ENCODE data around the gene MAPK4.

Gene MAPK4

DNA sequence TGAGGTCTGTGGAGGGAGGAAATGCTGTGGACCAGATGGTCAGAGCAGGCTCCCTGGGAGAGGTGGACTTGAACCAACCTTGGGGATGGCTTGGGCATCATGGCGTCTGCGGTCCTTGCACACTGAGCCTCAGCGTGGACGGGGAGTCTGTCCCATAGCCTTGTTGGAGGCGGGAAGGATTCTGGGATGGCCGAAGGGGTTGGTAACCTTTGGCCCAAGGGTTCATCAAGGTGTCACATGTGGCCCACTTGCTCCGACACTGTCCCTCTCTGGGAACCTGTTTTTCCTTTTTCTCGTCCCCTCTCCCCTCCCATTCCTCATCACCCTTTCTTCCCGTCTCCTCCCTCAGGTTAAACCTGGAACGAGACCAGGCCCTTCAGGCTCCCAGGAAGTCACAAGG lies 66.4 kb downstream of the MAPK4 start:
- no peak for DNase-seq

DNA sequence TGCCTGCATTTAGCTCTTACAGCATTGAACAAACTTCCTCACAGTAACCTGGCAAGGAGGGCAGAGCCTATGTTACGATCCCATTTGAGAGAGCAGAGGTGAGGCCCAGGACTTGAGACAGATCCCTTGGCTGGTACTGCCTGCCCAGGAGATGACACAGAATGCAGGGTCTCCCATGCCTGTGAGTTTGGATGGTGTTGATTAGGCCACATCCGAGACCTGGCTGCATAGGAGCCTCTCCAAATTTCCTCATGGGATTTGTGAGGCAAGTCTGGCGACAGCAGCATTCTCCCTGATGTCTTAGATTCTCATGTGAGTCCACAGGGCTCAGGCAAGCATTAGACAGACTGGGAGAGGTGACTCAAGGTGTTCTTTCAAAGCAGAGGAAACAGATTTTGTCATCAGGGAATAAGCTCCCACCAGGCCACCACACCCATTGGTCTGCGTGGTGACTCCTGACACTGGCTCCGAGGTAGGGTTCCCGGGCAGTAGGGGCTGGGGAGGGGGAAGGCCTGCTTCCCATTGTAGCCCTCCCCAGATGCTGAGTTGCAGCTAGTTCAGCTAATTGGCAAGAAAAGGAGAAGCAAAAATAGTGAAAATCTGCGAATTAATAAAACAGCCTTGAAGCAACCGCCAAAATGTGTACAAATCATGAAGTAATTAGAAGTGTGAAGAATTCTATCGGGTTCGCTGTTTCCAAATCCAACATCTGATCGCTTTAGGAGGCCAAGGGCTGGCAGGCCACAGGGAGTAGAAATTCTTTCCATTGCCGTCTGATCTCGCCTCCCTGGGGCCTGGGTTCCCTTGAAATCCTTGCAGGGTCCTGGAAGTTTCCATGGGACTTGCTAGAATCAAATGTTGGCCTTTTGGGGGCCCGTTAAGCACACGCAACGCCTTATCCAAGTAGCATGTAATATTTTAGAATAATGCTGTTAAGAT lies 68.0 kb downstream of the MAPK4 start:
- no peak for DNase-seq

DNA sequence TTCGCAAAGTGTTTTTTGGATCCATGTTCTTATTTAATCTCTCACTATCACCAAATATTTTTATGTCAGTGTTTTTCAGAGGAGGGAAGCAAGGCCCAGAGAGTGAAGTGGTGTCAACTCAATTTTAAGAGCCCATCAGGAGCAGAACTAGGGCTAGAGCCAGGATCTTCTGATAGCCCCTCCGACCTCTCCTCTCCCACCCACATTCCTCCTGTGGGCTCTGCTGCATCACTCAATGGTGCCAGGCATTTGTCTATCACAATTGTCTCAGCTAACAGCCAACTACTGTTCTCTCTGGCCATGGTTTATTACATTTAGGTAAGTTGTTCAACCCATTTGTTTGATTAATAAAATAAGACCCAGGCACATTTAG lies 68.6 kb downstream of the MAPK4 start:
- DNase-seq = no peak

DNA sequence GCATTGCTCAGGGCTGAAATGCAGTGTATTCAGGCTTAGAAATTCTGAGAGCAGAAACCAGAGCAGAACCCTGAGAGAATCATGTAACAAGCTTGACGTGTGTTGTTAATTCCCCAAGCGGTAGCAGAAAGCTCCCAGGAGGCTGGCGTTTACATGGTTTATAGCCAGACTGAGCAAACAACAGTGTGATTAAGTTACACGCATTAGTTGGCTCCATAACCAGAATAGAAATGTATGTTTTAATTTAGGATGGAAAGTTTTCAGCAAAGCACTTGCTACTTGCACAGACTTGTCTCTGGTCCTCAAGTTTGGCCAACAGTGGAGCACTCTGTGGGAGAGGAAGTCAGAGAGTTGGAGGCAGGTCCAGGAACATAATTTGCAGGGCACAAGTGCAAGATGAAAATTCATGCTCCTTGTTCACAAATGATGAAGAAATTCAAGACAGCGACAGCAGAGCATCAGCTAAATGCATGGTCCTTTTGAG lies 69.3 kb downstream of the MAPK4 start:
- DNase-seq = no peak

DNA sequence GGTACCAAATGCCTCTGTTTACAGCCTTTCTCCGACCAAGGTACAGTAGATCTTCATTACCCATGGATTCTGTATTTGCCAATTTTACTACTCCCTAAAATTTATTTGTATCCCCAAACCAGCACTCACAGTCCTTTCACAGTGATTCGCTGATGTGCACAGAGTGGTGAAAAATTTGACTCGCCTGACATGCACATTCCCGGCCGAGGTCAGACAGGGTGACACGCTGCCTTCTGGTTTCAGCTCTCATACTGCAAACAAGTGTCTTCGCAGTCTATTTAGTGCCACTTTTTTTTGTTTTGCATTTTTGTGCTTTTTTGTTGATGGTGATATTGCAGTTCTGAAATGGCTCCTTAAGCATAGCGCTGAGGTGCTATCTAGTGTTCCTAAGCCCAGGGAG lies 71.0 kb downstream of the MAPK4 start:
- no peak for DNase-seq

DNA sequence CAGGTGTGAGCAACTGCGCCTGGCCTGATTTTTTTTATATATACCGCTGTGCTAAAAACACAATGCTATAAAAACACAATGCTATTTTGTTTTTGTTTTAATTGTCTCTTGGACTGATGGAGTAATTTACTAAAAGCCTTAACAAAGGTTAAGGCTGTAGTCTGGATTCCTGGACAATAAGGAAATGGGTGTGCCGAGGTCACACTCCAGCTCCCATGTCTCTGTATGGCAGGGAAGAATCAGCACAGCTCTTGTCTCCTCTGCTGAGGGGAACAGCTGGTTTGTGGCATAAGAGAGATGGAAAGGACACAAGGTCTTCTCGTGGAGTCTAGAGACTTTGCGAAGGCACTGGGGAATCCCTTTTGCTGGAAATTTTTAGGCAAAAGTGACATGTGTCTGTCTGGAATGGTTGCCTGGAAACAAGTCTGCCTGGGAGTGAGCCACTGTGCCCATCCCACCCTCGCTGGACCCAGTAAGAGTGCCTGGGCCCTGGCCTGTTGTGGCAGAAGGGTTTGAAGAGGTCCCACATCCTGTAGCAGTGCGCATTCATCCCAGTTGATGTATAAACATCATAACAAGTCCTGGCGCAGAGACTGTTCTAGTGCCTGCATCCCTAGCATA lies 73.1 kb downstream of the MAPK4 start:
- DNase-seq = no peak

DNA sequence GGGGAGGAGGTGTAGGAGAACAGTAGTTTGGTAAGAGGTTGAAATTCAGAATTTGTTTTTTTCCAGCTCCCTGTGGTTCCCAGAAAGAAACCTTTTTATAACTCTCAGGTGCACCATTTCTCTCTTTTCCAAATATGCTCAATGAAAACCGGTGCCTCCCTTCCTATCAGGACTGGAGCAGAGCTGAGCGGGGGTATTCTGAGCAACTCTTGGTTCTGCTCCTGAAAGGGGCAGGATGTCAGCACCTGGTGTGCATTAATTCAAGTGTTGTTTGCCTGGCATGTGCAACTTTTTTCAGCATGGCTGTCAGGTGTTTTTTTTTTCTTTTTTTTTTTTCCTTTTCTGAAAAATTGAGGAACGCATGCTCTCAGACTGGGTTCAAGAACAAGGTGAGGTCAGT lies 74.1 kb downstream of the MAPK4 start:
- DNase-seq = no peak

DNA sequence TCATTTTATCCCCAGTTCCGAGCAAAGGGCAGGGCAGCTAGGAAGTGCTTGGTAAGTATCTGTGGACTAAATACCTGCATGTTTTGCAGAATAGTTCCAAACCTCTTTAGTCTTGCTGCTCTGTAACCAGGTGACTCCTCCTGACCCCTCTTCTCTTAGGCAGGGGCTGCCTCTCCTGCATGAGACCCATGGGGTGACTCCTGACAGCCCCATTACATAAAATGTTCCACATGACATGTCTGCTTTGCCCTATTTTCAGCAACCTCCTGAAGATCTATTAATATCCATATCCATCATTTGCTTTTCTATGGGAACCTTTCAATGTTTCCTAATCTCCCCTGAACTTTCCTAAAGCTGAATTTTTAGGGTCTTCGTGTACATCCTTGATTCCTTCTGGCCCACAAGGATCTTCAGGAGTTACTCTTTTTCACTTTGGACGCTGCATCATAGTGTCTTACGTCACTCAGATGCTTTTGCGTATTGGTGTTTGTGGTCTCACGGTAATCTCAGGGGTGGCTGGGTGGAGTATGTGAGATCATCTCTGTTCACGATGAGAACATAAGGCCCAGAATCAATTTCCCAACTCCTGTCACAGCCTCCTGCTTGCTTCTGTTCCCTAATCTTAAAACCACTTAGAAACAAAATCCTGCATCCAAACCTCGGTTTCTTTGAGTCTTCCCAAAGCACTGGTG lies 76.6 kb downstream of the MAPK4 start:
- DNase-seq = no peak

DNA sequence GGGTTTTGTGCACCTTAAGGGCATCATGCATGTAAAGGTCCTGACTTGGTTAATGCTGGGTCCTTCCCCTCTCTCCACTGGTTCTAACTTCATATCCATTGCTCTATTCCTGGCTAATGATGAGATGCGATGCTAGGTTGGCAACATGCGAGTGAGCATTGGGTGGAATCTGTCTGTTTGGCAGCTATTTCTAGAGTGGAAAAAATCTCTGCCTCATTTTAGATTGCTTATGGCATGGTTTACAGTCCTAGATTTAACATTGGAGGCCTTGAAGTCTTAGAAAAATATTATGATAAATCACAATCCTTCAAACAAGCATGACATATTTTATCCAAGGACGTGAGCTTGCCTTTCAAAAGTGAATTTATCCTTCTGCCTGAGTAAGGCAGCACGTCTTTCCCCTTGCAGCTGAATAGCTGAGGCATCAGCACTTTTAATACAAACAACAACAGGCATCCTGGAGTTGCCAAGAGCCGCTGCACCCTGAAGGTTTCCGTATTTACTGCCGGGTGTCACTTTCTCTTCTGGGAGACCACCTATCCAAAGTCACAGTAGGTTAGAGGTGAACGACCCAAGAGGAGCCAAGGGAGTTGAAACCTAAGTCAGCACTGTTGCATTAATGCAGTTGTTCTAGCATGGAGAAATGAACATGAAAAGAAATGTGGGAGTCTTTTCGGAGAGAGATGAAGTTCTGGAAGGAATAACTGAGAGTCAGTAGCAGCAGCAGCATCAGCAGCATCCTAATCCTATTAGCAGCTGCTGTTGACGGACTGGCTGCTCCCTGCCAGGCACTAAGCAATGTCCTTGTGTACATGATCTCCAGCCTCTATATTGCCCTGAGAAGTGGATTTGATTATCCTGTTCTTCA lies 78.4 kb downstream of the MAPK4 start:
- DNase-seq = no peak

DNA sequence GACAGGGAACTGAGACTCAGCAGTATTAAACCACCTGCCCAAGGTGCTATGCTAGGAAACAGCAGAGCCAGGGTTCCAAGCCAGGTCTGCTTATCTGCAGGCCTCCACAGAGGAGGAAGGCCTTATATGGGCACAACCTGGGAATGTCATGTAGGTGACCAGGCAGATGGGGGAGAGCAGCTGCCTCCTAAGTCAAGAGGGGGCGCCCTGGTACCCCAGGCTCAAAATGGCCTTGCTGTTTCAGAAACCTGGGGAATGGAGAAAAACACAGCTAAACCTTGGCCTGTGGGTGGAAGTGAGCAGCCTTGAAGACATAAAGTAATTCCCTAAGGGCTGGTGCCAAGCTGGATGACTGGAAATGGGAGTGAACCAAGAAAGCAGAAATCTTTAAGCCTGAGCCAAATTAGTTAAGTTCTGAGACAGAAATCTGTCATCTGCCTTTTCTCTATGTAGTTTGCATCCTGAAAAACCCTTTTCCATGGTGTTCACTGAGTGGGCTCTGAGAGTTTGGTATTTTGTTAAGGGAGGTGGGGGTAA lies 79.1 kb downstream of the MAPK4 start:
- no peak for DNase-seq

DNA sequence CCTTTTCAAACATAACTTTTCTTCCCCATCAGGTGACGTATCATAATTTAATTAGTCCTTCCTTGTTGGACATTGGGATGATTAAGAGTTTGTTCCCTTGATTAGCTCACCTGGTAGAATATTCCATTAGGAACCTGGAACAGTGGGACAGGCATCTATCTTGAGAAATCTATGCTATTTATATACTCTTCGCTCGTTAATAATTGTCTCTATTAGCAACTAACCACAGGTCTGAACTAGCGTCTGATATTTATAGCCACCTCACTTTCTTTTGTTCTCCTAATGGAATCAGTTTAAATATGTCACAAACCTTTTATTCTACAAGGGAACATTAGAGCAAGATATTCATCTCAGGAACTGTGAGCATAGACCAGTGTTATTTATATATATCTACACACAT lies 79.8 kb downstream of the MAPK4 start:
- DNase-seq = no peak

DNA sequence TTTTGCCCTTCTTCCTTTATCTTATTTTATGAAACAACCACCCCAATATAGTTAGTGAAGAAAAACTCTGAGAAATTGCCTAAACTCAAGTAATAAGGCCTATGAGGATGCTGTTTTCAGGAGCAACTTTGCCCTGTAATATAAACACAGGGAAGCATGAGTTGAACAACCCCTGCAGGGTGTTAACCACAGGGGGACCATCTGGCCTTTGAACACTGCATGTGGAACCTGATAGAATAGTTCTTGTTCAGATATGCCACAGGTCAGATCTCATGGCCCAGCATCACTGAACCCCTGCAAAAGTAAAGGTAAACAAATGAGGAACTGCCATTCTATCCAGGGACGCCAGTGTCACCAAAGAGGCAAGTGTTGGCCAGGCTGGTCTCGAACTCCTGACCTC lies 82.6 kb downstream of the MAPK4 start:
- no peak for DNase-seq

DNA sequence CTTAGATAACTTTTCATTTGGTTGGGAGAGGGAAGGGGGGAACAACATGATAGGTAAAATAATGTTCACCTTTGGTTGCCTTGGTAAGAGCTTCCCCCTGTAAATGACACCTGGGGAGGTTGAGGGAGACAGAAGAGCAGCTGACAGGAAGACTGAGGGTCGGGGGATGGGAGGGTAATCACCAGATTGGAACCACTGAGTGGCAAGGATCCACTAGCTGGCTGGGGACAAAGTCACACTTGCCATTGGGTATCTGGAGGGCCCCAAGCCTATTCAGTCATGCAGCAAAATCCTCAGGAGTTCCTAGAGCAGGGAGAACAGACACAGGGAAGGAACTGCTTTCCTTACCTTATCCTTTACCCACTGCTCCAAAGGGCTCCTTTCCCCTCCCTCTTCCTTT lies 84.3 kb downstream of the MAPK4 start:
- no peak for DNase-seq

DNA sequence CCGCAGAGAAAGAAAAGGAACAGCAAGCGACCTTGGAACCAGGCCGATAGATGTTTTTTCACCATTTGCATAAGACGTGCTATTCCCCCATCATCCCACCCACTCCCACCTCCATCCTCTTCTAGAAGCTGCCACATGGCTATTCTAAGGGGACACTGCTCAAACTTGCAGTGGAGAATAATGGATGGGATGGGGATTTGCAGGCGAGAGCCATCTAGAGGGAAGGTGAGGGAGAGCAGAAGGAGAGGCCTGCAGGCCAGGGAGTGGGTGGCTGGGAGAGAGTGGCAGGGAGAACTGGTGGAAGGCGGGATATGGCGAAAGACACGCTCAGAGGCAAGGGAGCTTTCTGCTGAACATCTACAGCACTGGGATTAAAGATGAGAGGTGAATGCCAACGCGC lies 84.9 kb downstream of the MAPK4 start:
- no peak for DNase-seq

DNA sequence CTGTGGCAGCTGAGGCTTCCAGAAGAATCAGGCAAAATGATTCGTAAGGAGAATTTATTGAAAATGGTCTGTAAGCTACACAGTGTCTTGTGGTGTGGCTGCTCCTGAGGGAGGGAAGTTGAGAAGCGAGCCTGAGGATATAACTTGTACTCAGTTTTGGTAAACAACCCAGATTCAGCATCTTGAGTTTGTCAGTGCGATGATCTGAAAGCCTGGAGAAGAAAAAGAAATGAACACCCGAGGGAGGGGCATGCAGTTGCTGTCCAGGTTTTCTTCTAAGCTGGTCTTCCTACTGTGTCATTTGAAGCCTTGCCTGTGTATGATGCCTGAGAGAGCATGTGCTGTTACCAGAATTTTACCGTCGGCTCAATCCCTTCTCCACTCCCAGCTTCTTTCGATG lies 87.3 kb downstream of the MAPK4 start:
- DNase-seq = no peak

DNA sequence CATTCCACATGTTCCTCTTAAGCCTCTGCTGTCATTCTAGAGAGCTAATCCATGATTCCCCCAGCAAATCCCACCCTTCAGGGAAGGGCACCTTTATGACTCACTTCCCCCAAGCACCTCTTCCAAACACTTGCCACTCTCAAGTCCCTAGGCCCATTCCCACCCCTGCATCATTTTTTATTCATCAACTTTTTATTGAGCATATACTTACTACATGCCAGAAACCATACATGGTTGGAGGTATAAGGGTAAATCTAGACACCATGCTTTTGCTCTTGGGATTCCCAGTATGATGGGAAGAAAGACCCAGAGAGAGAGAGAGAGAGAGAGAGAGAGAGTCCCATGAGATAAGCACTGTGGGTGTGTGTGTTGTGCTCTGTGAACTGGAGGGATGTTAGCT lies 87.9 kb downstream of the MAPK4 start:
- DNase-seq = no peak

DNA sequence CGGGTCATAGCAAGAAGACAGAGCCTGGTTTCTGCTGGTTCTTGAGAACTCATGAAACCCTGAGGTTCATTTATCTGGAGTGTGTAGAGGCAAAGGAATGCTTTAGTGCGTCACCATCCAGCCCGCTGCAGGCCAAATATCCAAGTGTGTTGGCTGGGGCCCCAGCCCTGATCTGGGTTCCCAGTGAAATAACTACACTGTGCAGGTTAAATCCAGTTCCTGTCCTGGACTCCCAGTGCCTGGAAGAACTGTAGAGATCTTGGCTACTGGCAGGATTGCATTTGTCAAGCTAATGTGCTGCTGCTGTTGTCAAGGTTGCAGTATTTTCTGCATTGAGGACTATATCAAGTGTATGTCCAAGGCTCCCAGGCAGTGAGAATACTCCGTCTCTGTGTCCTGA lies 89.9 kb downstream of the MAPK4 start:
- no peak for DNase-seq

DNA sequence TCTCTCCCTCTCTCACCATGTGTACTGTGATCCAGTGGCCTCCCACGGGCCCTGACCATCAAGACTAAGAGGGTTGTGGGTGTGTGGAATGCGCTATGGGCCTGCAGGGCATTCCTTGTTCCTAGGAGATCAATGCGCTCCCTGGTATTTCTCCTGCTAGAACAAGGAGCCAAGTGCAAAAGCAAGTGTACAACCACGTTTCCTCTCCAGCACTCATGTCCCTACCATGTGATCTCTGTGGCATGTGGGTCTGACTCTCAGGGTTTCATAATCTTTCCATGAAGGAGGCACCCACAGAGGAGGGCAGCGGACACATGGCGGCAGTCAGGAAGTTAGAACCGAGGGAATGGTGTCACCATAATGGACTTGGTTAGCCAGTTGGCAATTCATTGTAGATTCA lies 91.4 kb downstream of the MAPK4 start:
- DNase-seq = no peak

DNA sequence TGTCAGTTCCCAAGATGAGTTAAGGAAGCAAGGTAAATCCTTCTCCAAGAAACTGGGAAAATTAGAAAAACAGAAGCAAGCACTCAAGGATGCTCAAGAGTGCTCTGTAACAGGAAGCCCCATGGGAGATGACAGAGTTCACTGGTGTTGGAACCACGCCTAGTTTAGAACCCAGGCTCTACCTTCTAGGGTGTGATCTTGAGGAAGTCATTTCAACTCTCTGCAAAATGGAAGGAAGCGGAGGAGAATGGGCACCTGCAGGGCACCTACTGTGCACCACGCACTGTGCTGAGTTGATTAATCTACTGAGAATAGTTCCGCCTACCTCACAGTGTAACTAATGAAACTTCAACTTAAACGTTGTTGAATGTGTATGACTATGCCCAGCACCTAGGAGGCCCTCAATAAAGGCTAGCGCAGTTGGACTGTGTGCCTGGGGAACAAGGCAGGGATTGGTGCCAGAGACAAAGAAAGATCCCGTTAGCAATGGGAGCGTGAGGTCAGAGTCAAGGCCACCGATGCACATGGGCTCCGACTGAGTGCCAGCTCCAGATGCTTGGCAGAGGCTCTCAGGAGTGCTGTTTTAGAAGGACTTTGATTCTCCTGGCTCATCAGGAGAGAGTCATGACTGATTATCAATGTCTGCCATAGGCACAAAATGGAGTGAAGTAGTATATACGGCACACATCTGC lies 93.7 kb downstream of the MAPK4 start:
- no peak for DNase-seq

DNA sequence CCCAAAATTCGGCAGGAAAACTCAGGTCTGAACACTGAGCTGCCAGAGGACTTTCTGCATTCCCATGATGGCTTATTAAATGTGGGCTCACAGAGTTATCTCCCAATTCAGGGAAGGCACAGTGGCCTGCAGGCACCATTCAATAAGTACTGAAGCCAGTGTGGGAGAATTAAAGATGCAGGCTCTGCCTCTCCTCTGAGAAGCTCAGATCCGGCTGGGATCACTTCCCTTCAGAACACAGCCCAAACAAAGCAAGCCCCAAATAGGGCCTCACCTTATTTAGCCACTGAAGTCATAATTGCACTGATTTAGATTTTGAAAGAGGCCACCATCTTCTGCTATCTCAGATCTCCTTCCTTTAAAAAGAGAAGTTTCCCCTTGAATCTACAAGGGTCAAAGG lies 94.3 kb downstream of the MAPK4 start:
- DNase-seq = no peak

DNA sequence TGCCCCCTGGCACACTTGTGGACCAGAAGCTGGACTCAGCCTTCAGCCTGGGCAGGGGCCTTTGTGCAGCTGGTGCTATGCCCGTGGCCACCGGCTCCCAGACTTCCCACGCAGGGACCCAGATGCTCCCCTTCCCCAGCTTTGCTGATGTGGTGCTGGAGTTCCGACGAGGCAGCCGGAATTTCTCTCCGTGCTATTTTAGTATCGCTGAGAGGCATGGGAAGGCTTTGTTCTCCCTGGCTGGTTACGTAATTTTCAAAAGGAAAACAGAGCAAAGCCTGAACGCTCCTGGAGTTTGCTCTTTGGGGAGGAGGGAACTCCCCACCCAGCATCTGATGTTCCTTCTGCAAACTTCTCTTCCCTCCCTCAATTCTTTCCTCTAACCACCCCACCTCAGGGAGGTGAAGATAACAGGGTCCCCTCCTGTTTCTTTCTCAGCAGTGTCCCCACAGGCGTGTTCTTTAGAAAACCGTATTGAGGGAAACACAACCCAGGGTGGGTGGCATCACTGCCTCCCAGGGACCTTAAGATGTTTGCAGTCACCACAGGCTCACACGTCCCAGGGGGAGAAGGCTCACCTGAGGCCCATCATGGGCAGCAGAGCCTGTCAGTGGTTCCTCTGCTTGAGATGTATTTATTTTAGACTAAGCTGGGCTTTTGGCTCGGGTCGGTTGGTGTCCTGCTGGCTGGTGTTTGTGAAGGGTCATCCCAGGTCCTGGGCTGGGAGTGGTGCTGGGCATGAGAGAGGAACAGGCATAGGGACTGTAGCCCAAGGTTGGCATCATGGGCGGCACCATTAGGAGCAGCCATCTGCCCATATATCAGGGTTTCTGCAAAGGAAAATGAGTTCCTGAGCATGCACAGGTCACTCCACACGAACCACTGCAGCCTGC lies 95.0 kb downstream of the MAPK4 start:
- no peak for DNase-seq
